Progenitor cell of endocrine pancreas (in vitro differentiated cells): ENCODE data around the gene ATP23. TPM values are rescaled to one million over a fixed set of nuclear protein-coding genes. Genes with fewer than 3 reads are reported as not detected.
A peak's percentile ranks its signal among the peaks of the same experiment; 100 is the strongest.

Source experiments
- DNase-seq: peaks from one replicate; pipeline ENCODE4 v3.0.0; 2021; ENCODE audit warnings: low spot score; ENCODE audit not compliant: unreplicated experiment
- H3K27ac Mint-ChIP-seq: 2 replicates; pipeline ENCODE4 v1.8.0; 2021; ENCODE audit warnings: mild to moderate bottlenecking, moderate library complexity, mixed read lengths
- H3K27me3 Mint-ChIP-seq: 2 replicates; pipeline ENCODE4 v1.8.0; 2021; ENCODE audit warnings: mixed read lengths
- H3K36me3 Mint-ChIP-seq: 2 replicates; pipeline ENCODE4 v1.8.0; 2022; ENCODE audit warnings: mixed read lengths; ENCODE audit not compliant: insufficient read depth
- H3K4me1 Mint-ChIP-seq: 2 replicates; pipeline ENCODE4 v1.8.0; 2021; ENCODE audit warnings: low read depth, mixed read lengths
- H3K4me3 Mint-ChIP-seq: 2 replicates; pipeline ENCODE4 v1.8.0; 2021; ENCODE audit warnings: low read depth, mild to moderate bottlenecking, moderate library complexity, mixed read lengths
- H3K9me3 Mint-ChIP-seq: 2 replicates; pipeline ENCODE4 v1.8.0; 2021; ENCODE audit warnings: low read depth, mixed read lengths
- total RNA-seq: library from RNA; stranded (reverse); gene quantifications from 2 replicates; pipeline ENCODE4 v1.2.1, GENCODE V29; 2021
- TF ChIP-seq, protein P1 (sequence below): fragments of 200-600 bp; sonication (generic); IDR thresholded peaks from one replicate; pipeline ENCODE4 v1.5.0; 2021; ENCODE audit warnings: antibody characterized with exemption, mild to moderate bottlenecking; ENCODE audit not compliant: unreplicated experiment

ATP23 gene
- total RNA-seq, 1 donor from 2014 or later, result 6.0 TPM

DNA sequence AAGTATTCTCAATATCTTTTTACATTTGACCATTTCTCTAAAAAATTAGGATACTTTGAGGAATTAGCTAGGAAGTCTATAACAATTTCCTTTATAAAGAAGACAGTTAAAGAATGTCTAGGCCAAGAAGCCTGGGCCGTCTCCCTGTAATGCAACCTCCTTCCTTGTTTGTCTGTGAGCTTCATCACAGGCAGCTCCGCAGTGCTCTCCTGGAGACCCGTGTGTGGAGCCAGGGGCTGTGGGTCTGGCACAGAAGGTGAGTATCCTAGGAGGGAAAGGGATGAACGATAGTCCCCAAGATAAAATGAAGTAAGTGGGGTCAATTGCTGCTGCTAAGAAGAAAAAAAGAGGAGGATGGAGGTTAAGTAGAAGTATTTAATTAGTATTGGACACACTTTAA lies 31.8 kb upstream of the ATP23 start:
- TF ChIP-seq, protein P1, sequence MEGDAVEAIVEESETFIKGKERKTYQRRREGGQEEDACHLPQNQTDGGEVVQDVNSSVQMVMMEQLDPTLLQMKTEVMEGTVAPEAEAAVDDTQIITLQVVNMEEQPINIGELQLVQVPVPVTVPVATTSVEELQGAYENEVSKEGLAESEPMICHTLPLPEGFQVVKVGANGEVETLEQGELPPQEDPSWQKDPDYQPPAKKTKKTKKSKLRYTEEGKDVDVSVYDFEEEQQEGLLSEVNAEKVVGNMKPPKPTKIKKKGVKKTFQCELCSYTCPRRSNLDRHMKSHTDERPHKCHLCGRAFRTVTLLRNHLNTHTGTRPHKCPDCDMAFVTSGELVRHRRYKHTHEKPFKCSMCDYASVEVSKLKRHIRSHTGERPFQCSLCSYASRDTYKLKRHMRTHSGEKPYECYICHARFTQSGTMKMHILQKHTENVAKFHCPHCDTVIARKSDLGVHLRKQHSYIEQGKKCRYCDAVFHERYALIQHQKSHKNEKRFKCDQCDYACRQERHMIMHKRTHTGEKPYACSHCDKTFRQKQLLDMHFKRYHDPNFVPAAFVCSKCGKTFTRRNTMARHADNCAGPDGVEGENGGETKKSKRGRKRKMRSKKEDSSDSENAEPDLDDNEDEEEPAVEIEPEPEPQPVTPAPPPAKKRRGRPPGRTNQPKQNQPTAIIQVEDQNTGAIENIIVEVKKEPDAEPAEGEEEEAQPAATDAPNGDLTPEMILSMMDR, result no peak
- Mint-ChIP-seq H3K4me3 (no peak overlapping the region), H3K27ac (no peak overlapping the region), H3K36me3 (no peaks in the 10 kb centered on the region), H3K9me3 (no peaks in the 10 kb centered on the region), H3K27me3 (peaks cover 43% of the 10 kb centered on the region), H3K4me1 (peaks cover 2% of the 10 kb centered on the region)
- DNase-seq, result no peak

DNA sequence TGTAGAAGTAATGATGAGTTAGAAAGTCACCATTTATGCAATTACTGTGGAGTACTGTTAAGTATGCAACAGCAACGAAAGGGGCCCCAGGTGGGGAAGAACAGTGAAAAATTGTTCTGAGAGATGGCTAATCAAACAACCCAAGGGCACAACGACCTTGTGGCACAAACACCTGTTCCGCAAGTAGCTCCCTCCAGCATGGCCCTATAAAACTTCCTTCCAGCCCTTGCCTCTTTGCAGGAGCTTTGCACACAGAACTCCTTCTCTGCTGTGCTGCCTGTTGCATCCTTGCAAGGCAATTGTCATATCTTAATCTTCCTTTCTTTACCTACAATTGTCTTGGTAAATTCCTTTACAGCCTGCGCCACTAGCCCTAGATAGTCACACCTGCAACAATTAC lies 23.2 kb upstream of the ATP23 start:
- no peak overlapping the region for H3K4me3 Mint-ChIP-seq
- H3K36me3 Mint-ChIP-seq, result no peaks in the 10 kb centered on the region
- no peaks in the 10 kb centered on the region for H3K4me1 Mint-ChIP-seq
- no peak overlapping the region for H3K27ac Mint-ChIP-seq
- no peaks in the 10 kb centered on the region for H3K9me3 Mint-ChIP-seq
- H3K27me3 Mint-ChIP-seq, result peaks cover 13% of the 10 kb centered on the region
- no peak for DNase-seq
- TF ChIP-seq, protein P1, result no peak

DNA sequence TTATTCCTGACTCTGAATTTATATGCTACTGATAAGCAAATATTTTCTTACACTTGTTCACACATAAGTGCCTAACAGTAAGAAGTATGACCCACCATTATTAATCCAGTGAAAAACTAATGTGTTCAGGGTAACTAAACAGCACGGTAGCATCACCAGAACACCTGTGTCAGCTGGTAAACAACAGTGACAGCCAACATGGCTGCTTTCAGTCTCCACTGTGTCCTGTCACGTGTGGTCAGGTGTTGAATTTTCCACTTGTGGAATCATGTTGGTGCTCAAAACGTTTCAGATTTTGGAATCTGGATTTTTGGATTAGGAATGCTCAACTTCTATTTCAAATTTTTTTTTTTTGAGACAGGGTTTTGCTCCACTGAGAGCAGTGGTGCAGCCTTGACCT lies 14.3 kb upstream of the ATP23 start:
- no peak for DNase-seq
- Mint-ChIP-seq H3K9me3 (no peaks in the 10 kb centered on the region), H3K27ac (no peak overlapping the region), H3K4me3 (no peak overlapping the region), H3K27me3 (no peaks in the 10 kb centered on the region), H3K36me3 (no peaks in the 10 kb centered on the region), H3K4me1 (no peaks in the 10 kb centered on the region)
- TF ChIP-seq, protein P1, result no peak

DNA sequence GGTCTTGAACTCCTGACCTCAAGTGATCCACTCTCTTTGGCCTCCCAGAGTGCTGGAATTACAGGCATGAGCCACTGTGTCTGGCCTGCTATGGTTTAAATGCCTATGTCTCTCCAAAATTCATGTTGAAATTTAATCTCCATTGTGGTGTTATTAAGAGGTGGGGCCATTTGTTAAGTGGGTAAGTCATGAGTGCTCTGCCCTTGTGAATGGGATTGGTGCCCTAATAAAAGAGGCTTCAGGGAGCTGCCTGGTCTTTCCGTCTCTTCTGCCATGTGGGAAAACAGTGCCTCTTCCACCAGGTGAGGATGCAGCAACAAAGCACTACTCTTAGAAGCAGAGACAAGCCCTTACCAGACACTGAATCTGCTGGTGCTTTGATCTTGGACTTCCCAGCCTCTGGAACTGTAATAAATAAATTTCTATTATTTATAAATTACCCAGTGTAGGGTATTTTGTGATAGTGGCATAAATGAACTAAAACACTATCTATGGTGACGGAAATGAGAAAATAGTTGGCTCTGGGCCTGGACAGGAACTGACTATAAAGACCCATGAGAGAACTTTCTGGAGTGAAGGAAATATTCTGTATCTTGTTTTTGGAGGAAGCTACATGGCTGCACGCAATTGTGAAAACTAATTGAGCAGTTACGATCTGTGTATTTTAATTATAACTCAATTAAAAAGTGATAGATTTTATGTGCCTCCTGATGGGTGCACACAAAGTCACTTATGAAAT lies 12.1 kb upstream of the ATP23 start:
- no peaks in the 10 kb centered on the region for H3K9me3 Mint-ChIP-seq
- H3K27ac Mint-ChIP-seq, result no peak overlapping the region
- DNase-seq, result no peak
- no peaks in the 10 kb centered on the region for H3K4me1 Mint-ChIP-seq
- H3K27me3 Mint-ChIP-seq, result peaks cover 3% of the 10 kb centered on the region
- no peaks in the 10 kb centered on the region for H3K36me3 Mint-ChIP-seq
- TF ChIP-seq, protein P1, result no peak
- no peak overlapping the region for H3K4me3 Mint-ChIP-seq

DNA sequence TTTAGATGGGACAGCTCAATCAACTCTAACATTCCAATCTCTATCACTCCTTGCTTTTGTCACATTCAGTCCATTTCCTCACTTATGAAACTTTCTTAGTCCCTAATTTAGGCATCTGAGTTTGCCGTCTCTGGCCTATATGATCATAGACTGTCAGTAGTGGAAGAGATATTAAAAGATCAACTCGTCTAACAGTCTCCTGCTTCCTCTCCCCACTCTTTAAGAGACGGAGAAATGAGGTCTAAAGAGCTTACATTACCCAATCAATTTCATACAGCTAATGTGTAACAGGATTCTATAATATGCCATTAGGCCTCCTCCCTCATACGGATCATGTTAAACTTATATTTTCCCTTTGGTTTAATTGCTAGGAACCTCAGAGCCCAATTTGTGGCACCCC lies 6.5 kb upstream of the ATP23 start:
- DNase-seq, result no peak
- Mint-ChIP-seq H3K27me3 (peaks cover 17% of the 10 kb centered on the region), H3K9me3 (no peaks in the 10 kb centered on the region), H3K27ac (no peak overlapping the region), H3K4me1 (peaks cover 8% of the 10 kb centered on the region), H3K36me3 (peaks cover 1% of the 10 kb centered on the region), H3K4me3 (peak overlapping the region; percentile 42)
- TF ChIP-seq, protein P1, result no peak
